SK-N-SH (cell line): Measurements from ENCODE around the gene SPEF2. TPM values are rescaled to one million over a fixed set of nuclear protein-coding genes. Genes with fewer than 3 reads are reported as not detected.
A peak's percentile ranks its signal among the peaks of the same experiment; 100 is the strongest.

Experiments
- CTCF ChIA-PET: fragments of 300-600, 350-600 bp; formaldehyde crosslinking; extraction: SDS; loops from one replicate; lab custom pipeline; 2021; lab: Yijun Ruan, JAX
- POLR2A ChIA-PET: fragments of 350-600 bp; sonication (Branson Sonifier 250); formaldehyde crosslinking; extraction: SDS; loops from one replicate; lab custom pipeline; 2020; ENCODE audit warnings: antibody characterized with exemption, inconsistent platforms; lab: Yijun Ruan, JAX
- DNase-seq: peaks from one replicate; pipeline ENCODE4 v3.0.0; 2012
- H2AFZ ChIP-seq: fragments of 200-600 bp; sonication (generic); 2 replicates; pipeline ENCODE4 v1.8.1; 2016; ENCODE audit warnings: antibody characterized with exemption, mild to moderate bottlenecking, low read depth
- H3F3A ChIP-seq: fragments of 200-600 bp; sonication (generic); replicated peaks from 2 replicates; pipeline ENCODE3; 2016; ENCODE audit warnings: antibody characterized with exemption, mild to moderate bottlenecking; ENCODE audit not compliant: insufficient read depth
- H3K27ac ChIP-seq, 2 experiments: fragments of 200-500 bp in 1 of 2; fragments of 200-600 bp in 1 of 2; sonication (Bioruptor generic) in 1 of 2; sonication (generic), shearing (Covaris generic) in 1 of 2; 2 replicates each; pipeline versions ENCODE4 v1.5.1 to v1.6.1; 2014 to 2016; ENCODE audit warnings: low read depth in 2 of 2, inconsistent platforms in 1 of 2, low read length in 1 of 2, mild to moderate bottlenecking in 1 of 2, mixed read lengths in 1 of 2
- H3K27me3 ChIP-seq: fragments of 200-600 bp; sonication (generic), shearing (Covaris generic); 2 replicates; pipeline ENCODE4 v1.6.1; 2016; ENCODE audit warnings: mixed run types; ENCODE audit not compliant: insufficient read depth
- H3K36me3 ChIP-seq, 2 experiments: fragments of 200-500 bp in 1 of 2; fragments of 200-600 bp in 1 of 2; sonication (Bioruptor generic) in 1 of 2; sonication (generic) in 1 of 2; replicated peaks in 1 of 2; 2 replicates each; pipeline versions ENCODE3 to v1.5.1; 2014 to 2016; ENCODE audit warnings: low read length in 1 of 2, mild to moderate bottlenecking in 1 of 2; ENCODE audit not compliant: insufficient read depth in 2 of 2, control insufficient read depth in 1 of 2
- H3K4me1 ChIP-seq, 2 experiments: fragments of 200-500 bp in 1 of 2; fragments of 200-600 bp in 1 of 2; sonication (Bioruptor generic) in 1 of 2; sonication (generic), shearing (Covaris generic) in 1 of 2; 2 replicates each; pipeline versions ENCODE4 v1.5.1 to v1.6.1; 2014 to 2016; ENCODE audit warnings: low read depth in 1 of 2, low read length in 1 of 2, mixed run types in 1 of 2; ENCODE audit not compliant: insufficient read depth in 2 of 2, control insufficient read depth in 1 of 2
- H3K4me2 ChIP-seq: fragments of 200-600 bp; sonication (generic), shearing (Covaris generic); 2 replicates; pipeline ENCODE4 v1.6.1; 2017; ENCODE audit warnings: mixed run types
- H3K4me3 ChIP-seq, 2 experiments: fragments of 200-500 bp in 1 of 2; fragments of 200-600 bp in 1 of 2; sonication (Bioruptor generic) in 1 of 2; sonication (generic), shearing (Covaris generic) in 1 of 2; 2 replicates each; pipeline versions ENCODE4 v1.5.1 to v1.8.1; 2014 to 2016; ENCODE audit warnings: low read depth in 2 of 2, inconsistent platforms in 1 of 2, low read length in 1 of 2, mild to moderate bottlenecking in 1 of 2, mixed read lengths in 1 of 2, moderate library complexity in 1 of 2
- H3K79me2 ChIP-seq: fragments of 200-600 bp; sonication (generic); 2 replicates; pipeline ENCODE4 v1.8.1; 2017; ENCODE audit warnings: mild to moderate bottlenecking; ENCODE audit not compliant: insufficient read depth
- H3K9ac ChIP-seq: fragments of 200-600 bp; sonication (generic); 2 replicates; pipeline ENCODE4 v1.6.1; 2017; ENCODE audit warnings: mixed run types
- H3K9me2 ChIP-seq: fragments of 200-600 bp; sonication (generic); 2 replicates; pipeline ENCODE4 v1.6.1; 2017; ENCODE audit warnings: mixed run types
- H3K9me3 ChIP-seq: fragments of 200-600 bp; sonication (generic); 2 replicates; pipeline ENCODE4 v1.6.1; 2017; ENCODE audit warnings: mixed run types, mild to moderate bottlenecking, moderate library complexity
- H4K20me1 ChIP-seq: fragments of 200-600 bp; sonication (generic); 2 replicates; pipeline ENCODE4 v1.6.1; 2017; ENCODE audit warnings: mild to moderate bottlenecking, mixed run types; ENCODE audit not compliant: insufficient read depth
- CHD2 ChIP-seq: fragments of 150-350 bp; IDR thresholded peaks from 2 replicates; pipeline ENCODE4 v1.6.1; 2018; ENCODE audit warnings: low read length; ENCODE audit not compliant: partially characterized antibody
- EP300 ChIP-seq, 2 experiments: IDR thresholded peaks; 2 replicates each; pipeline versions ENCODE4 v1.4.0 to v1.6.1; 2012; ENCODE audit warnings: borderline replicate concordance in 1 of 2, low read depth in 1 of 2, low read length in 1 of 2
- EZH2phosphoT487 ChIP-seq: fragments of 200-600 bp; sonication (generic); IDR thresholded peaks from 2 replicates; pipeline ENCODE4 v1.6.1; 2017; ENCODE audit warnings: low read depth, mixed run types, mild to moderate bottlenecking, antibody characterized with exemption, moderate library complexity, borderline replicate concordance
- FOSL2 ChIP-seq: IDR thresholded peaks from 2 replicates; pipeline ENCODE4 v1.4.0; 2012; ENCODE audit warnings: low read depth, mild to moderate bottlenecking, moderate library complexity, borderline replicate concordance
- FOXJ3 ChIP-seq: sonication (generic); formaldehyde crosslinking; IDR thresholded peaks from 2 replicates; pipeline ENCODE4 v1.5.1; 2020; ENCODE audit warnings: mild to moderate bottlenecking, missing genetic modification reagents
- FOXM1 ChIP-seq: IDR thresholded peaks from 2 replicates; pipeline ENCODE4 v1.4.0; 2012; ENCODE audit warnings: low read depth, mild to moderate bottlenecking
- GABPA ChIP-seq: IDR thresholded peaks from 2 replicates; pipeline ENCODE4 v1.4.0; 2012; ENCODE audit warnings: low read depth, mild to moderate bottlenecking
- GATA2 ChIP-seq: sonication (generic); formaldehyde crosslinking; IDR thresholded peaks from 2 replicates; pipeline ENCODE4 v1.5.0; 2020; ENCODE audit warnings: mild to moderate bottlenecking, missing genetic modification reagents
- JUND ChIP-seq: IDR thresholded peaks from 2 replicates; pipeline ENCODE4 v1.4.0; 2012
- MAX ChIP-seq: IDR thresholded peaks from 2 replicates; pipeline ENCODE4 v1.4.0; 2012; ENCODE audit warnings: low read depth
- MEF2A ChIP-seq: IDR thresholded peaks from 2 replicates; pipeline ENCODE4 v1.4.0; 2012; ENCODE audit warnings: low read depth, borderline replicate concordance
- NRF1 ChIP-seq: IDR thresholded peaks from 2 replicates; pipeline ENCODE4 v1.6.1; 2012; ENCODE audit warnings: low read depth, mild to moderate bottlenecking, low read length
- POLR2AphosphoS5 ChIP-seq: IDR thresholded peaks from 2 replicates; pipeline ENCODE4 v1.6.1; 2012; ENCODE audit warnings: low read depth, low read length
- REST ChIP-seq: IDR thresholded peaks from 2 replicates; pipeline ENCODE4 v1.6.1; 2012; ENCODE audit warnings: mild to moderate bottlenecking, low read depth, low read length, moderate library complexity
- RFX5 ChIP-seq: IDR thresholded peaks from 2 replicates; pipeline ENCODE4 v1.6.1; 2012; ENCODE audit warnings: mild to moderate bottlenecking, improper control_type of control experiment, low read length
- SMC3 ChIP-seq: IDR thresholded peaks from 2 replicates; pipeline ENCODE4 v1.6.1; 2012; ENCODE audit warnings: low read depth, low read length, improper control_type of control experiment
- TEAD4 ChIP-seq: IDR thresholded peaks from 2 replicates; pipeline ENCODE4 v1.4.0; 2012; ENCODE audit warnings: mild to moderate bottlenecking, borderline replicate concordance; ENCODE audit not compliant: insufficient read depth
- WGBS: methylation state at CpG from one replicate; pipeline ENCODE4 v1.1.6; 2017; ENCODE audit warnings: low lambda C conversion rate; 5-methylcytosine and 5-hydroxymethylcytosine counted together
- polyA plus RNA-seq, 3 experiments: library from polyadenylated mRNA; depleted of rRNA; stranded (reverse); fragments of >200 nt; gene quantifications; 2 replicates each; pipeline ENCODE4 v1.2.3, GENCODE V29; 2012
- TF ChIP-seq, protein P1 (sequence below): fragments of 150-350 bp; IDR thresholded peaks from 2 replicates; pipeline ENCODE4 v1.6.1; 2016; ENCODE audit warnings: mild to moderate bottlenecking, low read depth, low read length
- TF ChIP-seq, protein P2 (sequence below): fragments of 150-350 bp; IDR thresholded peaks from 2 replicates; pipeline ENCODE4 v1.6.1; 2017; ENCODE audit warnings: antibody characterized with exemption, low read length, low read depth, borderline replicate concordance
- TF ChIP-seq, protein P3 (sequence below): fragments of 200-600 bp; sonication (generic); IDR thresholded peaks from 2 replicates; pipeline ENCODE4 v1.6.1; 2017; ENCODE audit warnings: antibody characterized with exemption, mild to moderate bottlenecking, moderate library complexity

SPEF2 gene
- polyA plus RNA-seq, 1 of the 3 experiments (the other 2 are of a cell fraction): 1.6 TPM

- Histone ChIP-seq H3K27me3 (no peaks in the 10 kb centered on the region), H3K9ac (no peak overlapping the region), H3F3A (peaks cover 8% of the 10 kb centered on the region), H3K36me3 (peaks cover 0 to 15% of the 10 kb centered on the region in 2 experiments), H3K79me2 (peaks cover 6% of the 10 kb centered on the region; the same call in 1 of the 2 replicates), H3K27ac (peak overlapping the region in 1 of 2 experiments; percentile 25; a peak in 1 of 4 replicates), H3K9me2 (no peaks in the 10 kb centered on the region), H3K4me1 (peaks cover 0 to 23% of the 10 kb centered on the region in 2 experiments; a peak in 2 of 4 replicates), H4K20me1 (no peaks in the 10 kb centered on the region), H3K9me3 (no peaks in the 10 kb centered on the region), H3K4me3 (no peak overlapping the region), H2AFZ (0 out of 2 replicates have a peak overlapping the region, but pooled peaks have one; percentile 12), H3K4me2 (no peak overlapping the region; the same call in 1 of the 2 replicates)
- CTCF ChIA-PET: interaction anchor here (0.6 to 1.4 kb wide), 2 partner anchors 11 to 25 kb away, joined by 3 read pairs; no protein-coding TSS in a partner anchor
- TF ChIP-seq EP300 (IDR thresholded peaks at IDR 0.05; ENCODE audit: borderline replicate concordance in 1 of 2, low read depth in 1 of 2, low read length in 1 of 2) (no peak), EZH2phosphoT487 (no peak), CHD2 (no peak), FOSL2 (no peak), MAX (no peak), FOXJ3 (CRISPR knock-in tag) (no peak)
- TF ChIP-seq, protein P1, sequence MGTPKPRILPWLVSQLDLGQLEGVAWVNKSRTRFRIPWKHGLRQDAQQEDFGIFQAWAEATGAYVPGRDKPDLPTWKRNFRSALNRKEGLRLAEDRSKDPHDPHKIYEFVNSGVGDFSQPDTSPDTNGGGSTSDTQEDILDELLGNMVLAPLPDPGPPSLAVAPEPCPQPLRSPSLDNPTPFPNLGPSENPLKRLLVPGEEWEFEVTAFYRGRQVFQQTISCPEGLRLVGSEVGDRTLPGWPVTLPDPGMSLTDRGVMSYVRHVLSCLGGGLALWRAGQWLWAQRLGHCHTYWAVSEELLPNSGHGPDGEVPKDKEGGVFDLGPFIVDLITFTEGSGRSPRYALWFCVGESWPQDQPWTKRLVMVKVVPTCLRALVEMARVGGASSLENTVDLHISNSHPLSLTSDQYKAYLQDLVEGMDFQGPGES: no peak
- DNase-seq: no peak
- WGBS: 30% methylated on average over 2 of the region's 2 CpGs
- POLR2A ChIA-PET: no interaction called here
Measured at GRCh38 chr5:35862126-35862525, 244.5 kb downstream of the SPEF2 start.

GRCh38 chr5:35863159-35863558, 245.5 kb downstream of the SPEF2 start:
- POLR2A ChIA-PET: no interaction called here
- H3K9ac ChIP-seq: no peak overlapping the region
- no peaks in the 10 kb centered on the region for H3K27me3 ChIP-seq
- no peak overlapping the region for H2AFZ ChIP-seq
- H3K9me2 ChIP-seq: no peaks in the 10 kb centered on the region
- H3K36me3 ChIP-seq: peaks cover 0 to 19% of the 10 kb centered on the region in 2 experiments
- WGBS: 80% methylated on average over 3 of the region's 3 CpGs
- CTCF ChIA-PET: interaction anchor here (0.9 kb wide), 1 partner anchor 246 kb away, joined by 3 read pairs; no protein-coding TSS in a partner anchor
- no peaks in the 10 kb centered on the region for H4K20me1 ChIP-seq
- H3K4me1 ChIP-seq: peaks cover 0 to 17% of the 10 kb centered on the region in 2 experiments; a peak in 2 of 4 replicates
- peaks cover 3% of the 10 kb centered on the region for H3F3A ChIP-seq
- no peak overlapping the region for H3K4me3 ChIP-seq
- DNase-seq: no peak
- no peak overlapping the region for H3K4me2 ChIP-seq
- H3K9me3 ChIP-seq: no peaks in the 10 kb centered on the region
- H3K27ac ChIP-seq: no peak overlapping the region
- peaks cover 6% of the 10 kb centered on the region; the same call in 1 of the 2 replicates for H3K79me2 ChIP-seq
- TF ChIP-seq REST: no peak
- TF ChIP-seq MAX: no peak
- no peak for TF ChIP-seq GATA2
- TF ChIP-seq, protein P2, sequence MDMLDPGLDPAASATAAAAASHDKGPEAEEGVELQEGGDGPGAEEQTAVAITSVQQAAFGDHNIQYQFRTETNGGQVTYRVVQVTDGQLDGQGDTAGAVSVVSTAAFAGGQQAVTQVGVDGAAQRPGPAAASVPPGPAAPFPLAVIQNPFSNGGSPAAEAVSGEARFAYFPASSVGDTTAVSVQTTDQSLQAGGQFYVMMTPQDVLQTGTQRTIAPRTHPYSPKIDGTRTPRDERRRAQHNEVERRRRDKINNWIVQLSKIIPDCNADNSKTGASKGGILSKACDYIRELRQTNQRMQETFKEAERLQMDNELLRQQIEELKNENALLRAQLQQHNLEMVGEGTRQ: no peak
- no peak for TF ChIP-seq FOXM1
- TF ChIP-seq MEF2A: no peak
- no peak for TF ChIP-seq GABPA
- no peak for TF ChIP-seq POLR2AphosphoS5
- no peak for TF ChIP-seq RFX5
- TF ChIP-seq SMC3: no peak
- no peak for TF ChIP-seq TEAD4
- TF ChIP-seq JUND: no peak
- TF ChIP-seq, protein P3, sequence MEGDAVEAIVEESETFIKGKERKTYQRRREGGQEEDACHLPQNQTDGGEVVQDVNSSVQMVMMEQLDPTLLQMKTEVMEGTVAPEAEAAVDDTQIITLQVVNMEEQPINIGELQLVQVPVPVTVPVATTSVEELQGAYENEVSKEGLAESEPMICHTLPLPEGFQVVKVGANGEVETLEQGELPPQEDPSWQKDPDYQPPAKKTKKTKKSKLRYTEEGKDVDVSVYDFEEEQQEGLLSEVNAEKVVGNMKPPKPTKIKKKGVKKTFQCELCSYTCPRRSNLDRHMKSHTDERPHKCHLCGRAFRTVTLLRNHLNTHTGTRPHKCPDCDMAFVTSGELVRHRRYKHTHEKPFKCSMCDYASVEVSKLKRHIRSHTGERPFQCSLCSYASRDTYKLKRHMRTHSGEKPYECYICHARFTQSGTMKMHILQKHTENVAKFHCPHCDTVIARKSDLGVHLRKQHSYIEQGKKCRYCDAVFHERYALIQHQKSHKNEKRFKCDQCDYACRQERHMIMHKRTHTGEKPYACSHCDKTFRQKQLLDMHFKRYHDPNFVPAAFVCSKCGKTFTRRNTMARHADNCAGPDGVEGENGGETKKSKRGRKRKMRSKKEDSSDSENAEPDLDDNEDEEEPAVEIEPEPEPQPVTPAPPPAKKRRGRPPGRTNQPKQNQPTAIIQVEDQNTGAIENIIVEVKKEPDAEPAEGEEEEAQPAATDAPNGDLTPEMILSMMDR: no peak
- TF ChIP-seq NRF1: no peak
